ENCODE results near the gene METTL2B.
A peak's percentile ranks its signal among the peaks of the same experiment; 100 is the strongest.

- no peak for TF ChIP-seq POLR2A (IDR thresholded peaks at IDR 0.05)
- peak in 6 of 7 experiments; percentile 37 to 96 (median 78) for TF ChIP-seq CTCF (IDR thresholded peaks at IDR 0.05)
- TF ChIP-seq POLR2AphosphoS5 (IDR thresholded peaks at IDR 0.05): no peak
- no peak for TF ChIP-seq EP300 (IDR thresholded peaks at IDR 0.05)
These were observed 49.2 kb upstream of the METTL2B start for GRCh38 chr7:128427289-128427891.
